Glutamatergic neuron (in vitro differentiated cells): ENCODE measurements around the gene SMCR8. TPM values are rescaled to one million over a fixed set of nuclear protein-coding genes. Genes with fewer than 3 reads are reported as not detected.

Source experiments
- DNase-seq: peaks from one replicate; pipeline ENCODE4 v3.0.0; 2022
- H3K27ac Mint-ChIP-seq: one replicate; pipeline ENCODE4 v1.8.0; 2020; ENCODE audit warnings: mild to moderate bottlenecking, mixed read lengths, inconsistent platforms; ENCODE audit not compliant: unreplicated experiment
- H3K27me3 Mint-ChIP-seq: one replicate; pipeline ENCODE4 v1.8.0; 2020; ENCODE audit warnings: mild to moderate bottlenecking, moderate library complexity, mixed read lengths, inconsistent platforms; ENCODE audit not compliant: unreplicated experiment
- H3K36me3 Mint-ChIP-seq: one replicate; pipeline ENCODE4 v1.8.0; 2020; ENCODE audit warnings: mild to moderate bottlenecking, mixed read lengths, inconsistent platforms; ENCODE audit not compliant: unreplicated experiment
- H3K4me1 Mint-ChIP-seq: one replicate; pipeline ENCODE4 v1.8.0; 2020; ENCODE audit warnings: mild to moderate bottlenecking, low read depth, mixed read lengths, inconsistent platforms; ENCODE audit not compliant: unreplicated experiment
- H3K4me3 Mint-ChIP-seq: one replicate; pipeline ENCODE4 v1.8.0; 2020; ENCODE audit warnings: mild to moderate bottlenecking, mixed read lengths, inconsistent platforms; ENCODE audit not compliant: unreplicated experiment
- H3K9me3 Mint-ChIP-seq: one replicate; pipeline ENCODE4 v1.8.0; 2020; ENCODE audit warnings: mild to moderate bottlenecking, moderate library complexity, mixed read lengths, inconsistent platforms; ENCODE audit not compliant: unreplicated experiment
- long read RNA-seq: library from polyadenylated mRNA; unstranded; transcript quantifications from one replicate; pipeline ENCODE4 v2.0.0, GENCODE V29; 2020; ENCODE audit not compliant: unreplicated experiment
- total RNA-seq: library from RNA; stranded (reverse); fragmentation: NEBNext Ultra II Directional; extraction: Animal tissue kit (Norgen Biotek cat#: 25700); gene quantifications from one replicate; pipeline ENCODE4 v1.2.1, GENCODE V29; 2021; ENCODE audit not compliant: unreplicated experiment
- TF ChIP-seq, protein P1 (sequence below): fragments of 200-600 bp; sonication (generic); IDR thresholded peaks from one replicate; pipeline ENCODE4 v1.5.0; 2021; ENCODE audit not compliant: partially characterized antibody, unreplicated experiment

Gene SMCR8, protein sequence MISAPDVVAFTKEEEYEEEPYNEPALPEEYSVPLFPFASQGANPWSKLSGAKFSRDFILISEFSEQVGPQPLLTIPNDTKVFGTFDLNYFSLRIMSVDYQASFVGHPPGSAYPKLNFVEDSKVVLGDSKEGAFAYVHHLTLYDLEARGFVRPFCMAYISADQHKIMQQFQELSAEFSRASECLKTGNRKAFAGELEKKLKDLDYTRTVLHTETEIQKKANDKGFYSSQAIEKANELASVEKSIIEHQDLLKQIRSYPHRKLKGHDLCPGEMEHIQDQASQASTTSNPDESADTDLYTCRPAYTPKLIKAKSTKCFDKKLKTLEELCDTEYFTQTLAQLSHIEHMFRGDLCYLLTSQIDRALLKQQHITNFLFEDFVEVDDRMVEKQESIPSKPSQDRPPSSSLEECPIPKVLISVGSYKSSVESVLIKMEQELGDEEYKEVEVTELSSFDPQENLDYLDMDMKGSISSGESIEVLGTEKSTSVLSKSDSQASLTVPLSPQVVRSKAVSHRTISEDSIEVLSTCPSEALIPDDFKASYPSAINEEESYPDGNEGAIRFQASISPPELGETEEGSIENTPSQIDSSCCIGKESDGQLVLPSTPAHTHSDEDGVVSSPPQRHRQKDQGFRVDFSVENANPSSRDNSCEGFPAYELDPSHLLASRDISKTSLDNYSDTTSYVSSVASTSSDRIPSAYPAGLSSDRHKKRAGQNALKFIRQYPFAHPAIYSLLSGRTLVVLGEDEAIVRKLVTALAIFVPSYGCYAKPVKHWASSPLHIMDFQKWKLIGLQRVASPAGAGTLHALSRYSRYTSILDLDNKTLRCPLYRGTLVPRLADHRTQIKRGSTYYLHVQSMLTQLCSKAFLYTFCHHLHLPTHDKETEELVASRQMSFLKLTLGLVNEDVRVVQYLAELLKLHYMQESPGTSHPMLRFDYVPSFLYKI
- total RNA-seq: 14.0 TPM
- long read RNA-seq: 0 reads

DNA sequence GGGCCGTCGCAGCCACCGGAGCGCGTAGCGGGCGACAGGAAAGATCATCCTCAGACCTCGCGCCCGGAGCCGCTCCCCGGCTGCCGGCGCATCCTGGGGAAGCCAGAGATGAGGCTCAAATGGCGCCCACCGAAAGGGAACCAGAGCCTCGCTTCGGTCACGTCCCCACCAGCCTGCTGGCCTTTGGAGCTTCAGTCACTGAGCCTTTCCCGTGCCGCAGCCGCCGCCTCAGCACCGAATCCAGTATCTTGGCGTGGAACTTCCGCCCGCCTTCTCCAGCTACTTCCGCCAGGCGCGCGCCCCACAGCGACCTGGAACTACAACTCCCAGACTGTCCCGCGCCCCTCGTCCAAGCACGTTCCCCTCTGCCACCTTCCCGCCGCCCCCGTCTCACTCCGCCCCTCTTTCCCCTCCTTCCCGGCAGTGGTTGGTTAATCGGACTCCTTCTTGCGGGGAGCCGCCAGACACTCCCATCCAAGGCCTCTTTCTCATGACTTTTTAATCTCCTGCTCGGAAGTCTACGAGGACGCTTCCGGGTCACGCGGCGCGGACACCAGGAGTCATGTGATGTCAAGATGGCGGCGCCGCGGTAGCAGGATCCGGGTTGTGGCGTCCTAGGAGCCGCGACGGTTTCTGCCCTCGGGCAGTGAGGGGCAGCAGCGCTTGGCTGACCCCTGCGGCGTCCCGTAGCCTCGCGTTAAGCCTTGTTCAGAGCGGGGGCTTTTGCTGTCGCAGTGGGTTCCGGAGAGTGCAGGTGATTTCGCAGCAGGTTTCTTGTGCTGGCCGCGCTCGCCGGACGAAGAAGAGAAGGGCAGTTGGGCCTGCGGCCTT is at the start of gene SMCR8, which contains the start of gene TOP3A:
TSS of gene SMCR8 (plus strand) at position 563 of the 831 bp plus-strand sequence. CDS start 497 bp downstream, outside the sequence.
TSS of gene TOP3A (minus strand) at position 264 of the 831 bp plus-strand sequence. CDS start at position 48, 216 bp downstream.
- Mint-ChIP-seq H3K4me1 (peaks cover 17% of the 10 kb centered on the region), H3K27ac (peak within 1 kb of the TSS; percentile 97), H3K36me3 (no peaks in the 10 kb centered on the region), H3K4me3 (peak within 1 kb of the TSS; percentile 95), H3K27me3 (peaks cover 7% of the 10 kb centered on the region), H3K9me3 (peaks cover 4% of the 10 kb centered on the region)
- DNase-seq: peak; percentile 96
- TF ChIP-seq, protein P1, sequence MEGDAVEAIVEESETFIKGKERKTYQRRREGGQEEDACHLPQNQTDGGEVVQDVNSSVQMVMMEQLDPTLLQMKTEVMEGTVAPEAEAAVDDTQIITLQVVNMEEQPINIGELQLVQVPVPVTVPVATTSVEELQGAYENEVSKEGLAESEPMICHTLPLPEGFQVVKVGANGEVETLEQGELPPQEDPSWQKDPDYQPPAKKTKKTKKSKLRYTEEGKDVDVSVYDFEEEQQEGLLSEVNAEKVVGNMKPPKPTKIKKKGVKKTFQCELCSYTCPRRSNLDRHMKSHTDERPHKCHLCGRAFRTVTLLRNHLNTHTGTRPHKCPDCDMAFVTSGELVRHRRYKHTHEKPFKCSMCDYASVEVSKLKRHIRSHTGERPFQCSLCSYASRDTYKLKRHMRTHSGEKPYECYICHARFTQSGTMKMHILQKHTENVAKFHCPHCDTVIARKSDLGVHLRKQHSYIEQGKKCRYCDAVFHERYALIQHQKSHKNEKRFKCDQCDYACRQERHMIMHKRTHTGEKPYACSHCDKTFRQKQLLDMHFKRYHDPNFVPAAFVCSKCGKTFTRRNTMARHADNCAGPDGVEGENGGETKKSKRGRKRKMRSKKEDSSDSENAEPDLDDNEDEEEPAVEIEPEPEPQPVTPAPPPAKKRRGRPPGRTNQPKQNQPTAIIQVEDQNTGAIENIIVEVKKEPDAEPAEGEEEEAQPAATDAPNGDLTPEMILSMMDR: peak; percentile 8

DNA sequence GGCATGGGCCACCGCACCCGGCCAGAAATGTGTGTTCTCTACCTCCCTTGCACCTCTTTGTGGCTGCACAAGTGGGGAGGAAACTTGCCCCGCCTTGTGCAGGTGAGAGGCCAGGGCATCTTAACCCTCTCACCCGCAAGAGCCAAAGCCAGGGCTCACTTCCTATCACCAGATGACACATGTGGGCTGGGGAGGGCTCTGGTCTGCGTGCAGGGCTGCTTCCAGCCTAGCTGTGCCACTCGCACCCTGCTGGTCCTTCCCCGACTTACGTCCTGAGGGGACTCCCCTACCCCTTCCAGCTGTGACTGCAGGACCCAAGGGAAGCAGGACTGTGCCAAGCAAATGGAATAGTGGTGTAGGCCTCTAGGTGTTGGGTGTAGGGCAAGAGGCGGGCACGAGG is 47.7 kb upstream of the SMCR8 start:
- H3K4me1 Mint-ChIP-seq: no peaks in the 10 kb centered on the region
- no peak for DNase-seq
- H3K9me3 Mint-ChIP-seq: no peaks in the 10 kb centered on the region
- no peak overlapping the region for H3K27ac Mint-ChIP-seq
- no peaks in the 10 kb centered on the region for H3K36me3 Mint-ChIP-seq
- H3K27me3 Mint-ChIP-seq: no peaks in the 10 kb centered on the region
- H3K4me3 Mint-ChIP-seq: no peak overlapping the region
- TF ChIP-seq, protein P1: no peak

DNA sequence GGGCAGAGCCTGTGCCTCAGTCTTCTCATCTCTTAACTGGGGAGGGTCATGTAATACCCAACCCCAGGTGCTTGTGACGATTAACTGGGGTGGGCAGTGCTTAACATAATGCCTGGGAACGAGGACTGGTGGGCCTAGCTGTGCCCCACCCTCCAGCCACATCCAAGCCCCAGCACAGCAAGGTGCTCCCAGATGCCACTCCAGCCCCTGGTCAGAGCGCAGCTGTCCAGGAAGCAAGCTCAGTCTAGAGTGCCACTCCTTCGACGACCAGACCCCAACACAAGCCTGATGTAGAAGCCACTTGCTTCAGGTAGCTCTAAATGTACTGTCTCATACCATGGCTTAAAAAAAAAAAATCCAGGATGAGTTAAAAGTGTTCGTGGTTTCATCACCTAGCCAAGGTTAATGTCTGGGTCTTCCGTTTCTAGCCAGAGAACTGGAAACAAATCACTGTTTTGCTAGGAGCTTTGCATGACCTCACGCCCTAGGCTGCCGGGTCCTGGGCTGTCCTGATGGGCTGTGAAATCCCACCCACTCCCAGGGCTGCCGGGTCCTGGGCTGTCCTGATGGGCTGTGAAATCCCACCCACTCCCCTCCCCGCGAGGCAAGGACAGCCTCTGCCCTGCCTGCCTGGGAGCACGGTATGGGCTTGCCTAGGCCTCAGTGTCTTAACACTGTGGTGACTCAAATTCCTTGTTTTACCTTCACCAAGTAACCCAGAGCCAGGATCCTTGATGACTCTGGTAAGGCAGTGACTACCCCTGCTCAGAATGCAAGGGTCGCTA is 47.0 kb upstream of the SMCR8 start:
- Mint-ChIP-seq H3K27ac (peak overlapping the region; percentile 38), H3K9me3 (no peaks in the 10 kb centered on the region), H3K27me3 (no peaks in the 10 kb centered on the region), H3K4me3 (no peak overlapping the region), H3K4me1 (no peaks in the 10 kb centered on the region), H3K36me3 (no peaks in the 10 kb centered on the region)
- DNase-seq: peak; percentile 56
- TF ChIP-seq, protein P1: no peak
